ENCODE measurements around the gene EPB41L2.
"Not testable (repeated sequence)": the region's sequence is repeated elsewhere in the genome, so short reads cannot be mapped to it uniquely, and the experiment has no call there.

The EPB41L2 gene

DNA sequence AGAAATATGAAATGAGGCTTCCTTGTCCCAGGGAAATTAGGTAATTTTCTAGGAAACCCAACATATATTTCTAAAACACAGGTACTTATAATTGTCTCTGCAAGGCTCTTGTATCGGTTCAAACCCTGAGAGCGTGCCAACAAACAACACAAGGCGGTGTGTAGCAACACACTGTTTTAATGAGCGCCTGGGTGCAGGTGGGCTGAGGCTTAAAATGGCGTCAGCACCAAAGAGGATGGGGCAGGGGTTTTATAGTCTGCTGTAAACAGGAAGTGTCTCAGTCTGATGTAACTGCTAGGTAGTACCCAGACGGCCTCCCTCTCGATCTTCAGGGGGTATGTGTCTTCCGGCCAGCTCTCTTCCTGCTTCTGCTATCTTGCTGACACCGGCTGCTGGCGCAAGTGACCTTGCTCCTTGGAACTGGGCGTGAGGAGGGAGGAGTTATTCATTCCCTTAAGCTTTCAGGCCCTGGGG is 69.7 kb downstream of the EPB41L2 start:
- TF ChIP-seq, protein P1, sequence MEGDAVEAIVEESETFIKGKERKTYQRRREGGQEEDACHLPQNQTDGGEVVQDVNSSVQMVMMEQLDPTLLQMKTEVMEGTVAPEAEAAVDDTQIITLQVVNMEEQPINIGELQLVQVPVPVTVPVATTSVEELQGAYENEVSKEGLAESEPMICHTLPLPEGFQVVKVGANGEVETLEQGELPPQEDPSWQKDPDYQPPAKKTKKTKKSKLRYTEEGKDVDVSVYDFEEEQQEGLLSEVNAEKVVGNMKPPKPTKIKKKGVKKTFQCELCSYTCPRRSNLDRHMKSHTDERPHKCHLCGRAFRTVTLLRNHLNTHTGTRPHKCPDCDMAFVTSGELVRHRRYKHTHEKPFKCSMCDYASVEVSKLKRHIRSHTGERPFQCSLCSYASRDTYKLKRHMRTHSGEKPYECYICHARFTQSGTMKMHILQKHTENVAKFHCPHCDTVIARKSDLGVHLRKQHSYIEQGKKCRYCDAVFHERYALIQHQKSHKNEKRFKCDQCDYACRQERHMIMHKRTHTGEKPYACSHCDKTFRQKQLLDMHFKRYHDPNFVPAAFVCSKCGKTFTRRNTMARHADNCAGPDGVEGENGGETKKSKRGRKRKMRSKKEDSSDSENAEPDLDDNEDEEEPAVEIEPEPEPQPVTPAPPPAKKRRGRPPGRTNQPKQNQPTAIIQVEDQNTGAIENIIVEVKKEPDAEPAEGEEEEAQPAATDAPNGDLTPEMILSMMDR (conservative IDR thresholded peaks at IDR 0.05), result no peak
- H3K27ac ChIP-seq, result no peak overlapping the region

DNA sequence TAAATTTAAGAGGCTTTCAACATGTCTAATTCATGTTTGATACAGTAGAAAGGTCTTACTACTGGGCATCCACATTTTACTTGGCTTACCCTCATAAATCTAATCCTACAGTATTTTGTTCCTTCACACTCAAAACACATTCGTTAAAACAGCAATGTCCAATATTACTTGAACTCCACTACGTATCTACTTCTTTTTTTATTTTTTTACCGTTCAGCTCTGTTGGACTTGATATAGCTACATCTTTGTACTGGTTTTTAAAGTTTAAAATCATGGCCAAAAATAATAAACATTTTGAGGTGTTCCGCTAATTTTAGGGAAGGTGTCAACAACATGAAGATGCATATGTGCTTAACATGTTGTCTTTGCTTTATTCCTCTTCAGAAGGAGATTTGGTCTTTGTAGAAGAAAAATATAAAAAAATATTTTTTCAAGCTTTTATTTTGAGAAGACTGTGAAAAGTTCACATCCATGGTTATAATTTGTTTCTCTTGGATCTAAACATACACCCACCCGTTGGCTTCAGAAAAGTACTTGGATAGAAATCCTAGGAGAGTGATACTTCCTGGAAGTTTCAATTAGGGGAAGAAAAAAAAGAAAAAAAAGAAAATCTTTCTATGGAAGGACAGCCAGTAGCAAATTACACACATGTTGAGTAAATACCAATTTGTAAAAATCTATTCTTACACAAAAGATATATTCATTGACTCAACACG is 71.5 kb downstream of the EPB41L2 start:
- no peak overlapping the region for H3K27ac ChIP-seq
- TF ChIP-seq, protein P1 (conservative IDR thresholded peaks at IDR 0.05), result no peak

DNA sequence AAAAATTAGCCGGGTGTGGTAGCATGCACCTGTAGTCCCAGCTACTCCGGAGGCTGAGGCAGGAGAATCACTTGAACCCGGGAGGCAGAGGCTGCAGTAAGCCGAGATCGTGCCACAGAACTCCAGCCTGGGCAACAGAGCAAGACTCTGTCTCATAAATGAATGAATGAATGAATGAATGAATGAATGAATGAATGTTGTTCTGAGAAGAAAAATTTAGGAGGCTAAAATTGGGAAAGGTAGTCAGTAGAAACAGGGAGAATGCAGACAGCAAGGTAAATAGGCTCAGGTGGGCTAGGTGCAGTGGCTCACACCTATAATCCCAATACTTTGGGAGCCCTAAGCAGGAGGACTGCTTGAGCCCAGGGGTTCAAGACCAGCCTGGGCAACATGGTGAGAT is 75.5 kb downstream of the EPB41L2 start:
- H3K27ac ChIP-seq, result not testable (repeated sequence)

DNA sequence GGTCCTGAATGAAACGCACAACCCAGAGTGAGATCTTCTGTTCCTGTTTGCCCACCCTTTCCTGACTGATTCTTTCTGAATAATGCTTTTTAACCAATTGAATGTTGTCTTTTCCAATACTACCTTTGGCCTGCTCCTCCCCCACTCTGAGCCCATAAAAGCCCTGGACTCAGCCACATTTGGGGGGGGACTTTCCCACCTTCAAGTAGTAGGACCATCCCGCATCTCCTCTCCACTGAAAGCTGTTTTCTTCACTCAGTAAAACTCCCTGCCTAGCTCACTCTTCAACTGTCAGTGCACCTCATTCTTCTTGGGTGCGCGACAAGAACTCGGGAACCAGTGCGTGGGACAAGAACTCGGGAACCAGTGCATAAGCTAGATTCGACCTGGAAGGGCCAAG is 77.9 kb downstream of the EPB41L2 start:
- TF ChIP-seq, protein P1 (conservative IDR thresholded peaks at IDR 0.05), result no peak

DNA sequence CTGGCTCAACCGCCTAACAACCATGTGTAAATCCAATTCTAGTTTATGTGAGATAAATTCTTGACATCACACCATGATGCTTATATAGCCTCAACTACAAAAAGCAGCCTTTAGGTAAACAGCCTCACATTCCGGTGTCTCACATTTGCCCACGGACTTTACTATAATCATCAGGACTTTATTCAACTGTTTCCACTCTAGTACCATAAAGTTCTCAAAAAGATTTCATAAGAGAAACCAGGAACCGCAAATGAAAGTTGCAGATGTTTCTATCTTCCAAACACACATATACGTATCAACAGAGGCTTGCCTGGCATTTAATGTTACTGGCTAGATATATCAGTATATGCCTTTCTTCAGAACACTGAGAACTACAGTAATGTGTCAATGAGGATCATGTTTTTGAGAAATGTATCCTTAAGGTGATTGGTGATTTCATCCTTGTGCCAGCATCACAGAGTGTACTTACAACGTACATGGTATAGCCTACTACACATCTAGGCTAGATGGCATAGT is 80.0 kb downstream of the EPB41L2 start:
- TF ChIP-seq, protein P1 (conservative IDR thresholded peaks at IDR 0.05), result no peak
- H3K27ac ChIP-seq, result no peak overlapping the region

More for the DNA sequence above, 77.9 kb downstream of the EPB41L2 start:
- H3K27ac ChIP-seq, result no peak overlapping the region

DNA sequence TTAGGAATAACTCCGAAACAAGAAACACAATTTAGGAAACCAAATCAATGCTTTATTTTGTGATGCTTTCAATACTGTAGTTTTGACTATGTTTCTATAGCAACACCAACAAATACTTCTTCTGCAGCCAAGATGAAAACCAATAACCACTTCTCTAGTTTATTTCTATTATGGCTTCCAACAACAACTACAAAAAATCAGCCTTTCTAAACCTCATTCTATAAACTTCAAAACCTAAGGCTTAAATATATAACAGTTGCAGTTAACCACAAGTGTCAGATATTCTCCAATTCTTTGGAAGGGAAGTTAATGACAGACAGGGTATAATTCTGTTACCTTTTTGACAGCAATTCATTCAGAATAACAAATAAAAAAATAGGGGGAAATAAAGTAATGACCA is 80.9 kb downstream of the EPB41L2 start:
- no peak overlapping the region for H3K27ac ChIP-seq
- TF ChIP-seq, protein P1 (conservative IDR thresholded peaks at IDR 0.05), result no peak

DNA sequence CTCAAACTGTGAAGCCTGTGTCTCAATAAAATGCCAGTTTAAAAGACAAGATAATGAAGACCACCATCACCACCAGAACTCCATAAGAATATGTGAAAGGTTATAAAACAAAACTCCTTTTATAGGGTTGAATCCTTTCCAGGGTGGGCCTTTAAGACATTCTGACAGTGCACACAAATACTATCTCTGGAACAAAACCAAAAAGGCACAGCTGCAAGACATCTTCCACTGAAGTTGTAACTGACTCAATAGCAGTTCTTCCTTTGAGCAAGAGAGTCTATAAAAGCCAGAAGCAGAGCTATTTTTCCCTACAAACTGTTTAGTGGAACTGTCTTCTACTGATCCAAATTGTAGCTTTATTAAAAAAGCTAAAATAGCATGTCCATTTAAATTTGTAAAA is 81.6 kb downstream of the EPB41L2 start:
- TF ChIP-seq, protein P1 (conservative IDR thresholded peaks at IDR 0.05), result no peak
- no peak overlapping the region for H3K27ac ChIP-seq

Data from VCaP (cell line).